Motor neuron (in vitro differentiated cells): ENCODE measurements around the gene FBXL20. TPM values are rescaled to one million over a fixed set of nuclear protein-coding genes. Genes with fewer than 3 reads are reported as not detected.

Experiments
- ATAC-seq, 8 experiments: fragments of 200-7000 bp; cut with Tn5 transposase; replicated peaks in 6 of 8; 2 replicates each; pipeline ENCODE4 v1.8.0; 2021; ENCODE audit warnings: mild to moderate bottlenecking in 8 of 8, moderate library complexity in 8 of 8
- H3K27ac ChIP-seq, 2 donors: fragments of 250-450 bp; sonication (Bioruptor Pico); 2 replicates each; pipeline ENCODE4 v1.9.0; 2021; ENCODE audit warnings: antibody characterized with exemption in 2 of 2, mild to moderate bottlenecking in 2 of 2, moderate library complexity in 1 of 2
- H3K4me1 ChIP-seq, 2 donors: fragments of 250-450 bp; sonication (Bioruptor Pico); replicated peaks in 1 of 2; 2 replicates each; pipeline ENCODE4 v1.6.1; 2021; ENCODE audit warnings: antibody characterized with exemption in 2 of 2, mild to moderate bottlenecking in 2 of 2, moderate library complexity in 1 of 2
- H3K4me3 ChIP-seq, 5 donors: fragments of 250-450 bp; sonication (Bioruptor Pico); 2 replicates each; pipeline ENCODE4 v1.9.0; 2021; ENCODE audit warnings: antibody characterized with exemption in 5 of 5, mild to moderate bottlenecking in 5 of 5, moderate library complexity in 4 of 5
- WGBS, 10 experiments: fragments of 450-650 bp; shearing (Covaris generic); methylation state at CpG; one replicate each; pipeline ENCODE4 v1.0.0; 2022; 5-methylcytosine and 5-hydroxymethylcytosine counted together
- in situ Hi-C, 9 experiments: fragments of 400-800 bp; cut with MboI; loops; one replicate each; pipeline ENCODE4 v1.15.0; 2021; ENCODE audit warnings: low sequenced_read_pairs in 9 of 9, low pct_unique_long_range_greater_than_20kb in 2 of 9; ENCODE audit not compliant: unreplicated experiment in 9 of 9
- total RNA-seq, 8 experiments: library from RNA; unstranded; fragments of 300-600 nt; gene quantifications; 2 replicates each; pipeline versions ENCODE4 v1.2.3 to v1.2.4, GENCODE V29; 2022

Gene FBXL20
- total RNA-seq, 8 experiments from 2014 or later: 7.6 to 21.7 (median 14.9) TPM

- Histone ChIP-seq H3K4me3 (peak overlapping the region; percentile 31 to 39 (median 36)), H3K27ac (no peak overlapping the region), H3K4me1 (peaks cover 8 to 13% of the 10 kb centered on the region in 2 donors)
- 0 to 60% (median 16%) methylated on average over 1 to 10 of the region's 33 CpGs; no CpG with 5 or more reads in 5 of the 10 experiments for WGBS, 10 experiments
- in situ Hi-C loops: no loop called here
- peak in 1 of 8 experiments; percentile 7 for ATAC-seq
Observed at GRCh38 chr17:39223907-39224777, 177.3 kb downstream of the FBXL20 start.

- Histone ChIP-seq H3K4me1 (peaks cover 8 to 12% of the 10 kb centered on the region in 2 donors), H3K27ac (no peak overlapping the region), H3K4me3 (no peak overlapping the region)
- in situ Hi-C loops: no loop called here
- WGBS, 10 experiments: 0 to 100% (median 54%) methylated on average over 1 to 2 of the region's 9 CpGs; no CpG with 5 or more reads in 6 of the 10 experiments
- ATAC-seq: no peak
Observed at GRCh38 chr17:39222866-39223834, 178.3 kb downstream of the FBXL20 start.

DNA sequence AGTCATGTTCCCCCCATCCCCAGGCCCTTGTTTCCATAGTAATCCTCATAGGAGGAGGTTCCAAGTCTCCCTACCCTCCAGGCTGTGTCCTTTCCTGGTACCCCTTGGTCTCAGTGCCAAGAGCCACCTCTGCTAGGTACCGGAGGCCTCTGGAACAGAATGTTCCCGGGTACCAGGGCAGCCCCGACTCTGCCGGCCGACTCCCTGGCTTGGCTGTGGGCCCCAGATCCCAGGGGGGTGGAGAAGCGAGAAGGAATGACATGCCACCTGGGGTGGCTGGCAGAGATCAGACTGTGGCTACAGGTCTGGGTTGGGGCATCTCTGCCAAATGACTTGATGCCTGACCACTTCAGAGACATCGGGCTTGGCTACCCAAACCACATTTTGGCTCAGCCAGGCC lies 179.3 kb downstream of the FBXL20 start:
- no peak overlapping the region for H3K4me3 ChIP-seq
- 82% methylated on average over 4 of the region's 7 CpGs; no CpG with 5 or more reads in 9 of the 10 experiments for WGBS, 10 experiments
- H3K27ac ChIP-seq: no peak overlapping the region
- no peak for ATAC-seq
- in situ Hi-C loops: no loop called here
- H3K4me1 ChIP-seq: peaks cover 8 to 12% of the 10 kb centered on the region in 2 donors

DNA sequence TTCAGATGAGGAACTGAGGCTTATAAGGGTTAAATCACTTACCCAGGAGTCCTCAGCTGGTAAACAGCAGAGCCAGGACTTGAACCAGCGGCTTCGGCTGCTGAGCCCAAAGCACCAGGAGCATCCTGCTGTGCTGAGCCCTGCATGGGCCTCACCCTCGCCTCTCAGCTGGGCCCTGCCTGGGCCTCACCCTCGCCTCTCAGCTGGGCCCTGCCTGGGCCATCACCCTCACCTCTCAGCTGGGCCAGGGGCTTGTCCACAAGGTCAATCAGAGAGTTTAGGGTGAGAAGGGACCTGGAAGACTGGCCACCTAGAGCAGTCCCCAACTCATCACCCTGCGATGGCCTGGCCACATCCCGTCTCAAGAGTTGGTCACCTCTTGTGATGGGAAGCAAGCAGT lies 179.9 kb downstream of the FBXL20 start:
- 40 to 86% (median 77%) methylated on average over 1 to 4 of the region's 6 CpGs; no CpG with 5 or more reads in 7 of the 10 experiments for WGBS, 10 experiments
- no peak for ATAC-seq
- in situ Hi-C loops: no loop called here
- peaks cover 7 to 12% of the 10 kb centered on the region in 2 donors for H3K4me1 ChIP-seq
- H3K27ac ChIP-seq: no peak overlapping the region
- H3K4me3 ChIP-seq: no peak overlapping the region

DNA sequence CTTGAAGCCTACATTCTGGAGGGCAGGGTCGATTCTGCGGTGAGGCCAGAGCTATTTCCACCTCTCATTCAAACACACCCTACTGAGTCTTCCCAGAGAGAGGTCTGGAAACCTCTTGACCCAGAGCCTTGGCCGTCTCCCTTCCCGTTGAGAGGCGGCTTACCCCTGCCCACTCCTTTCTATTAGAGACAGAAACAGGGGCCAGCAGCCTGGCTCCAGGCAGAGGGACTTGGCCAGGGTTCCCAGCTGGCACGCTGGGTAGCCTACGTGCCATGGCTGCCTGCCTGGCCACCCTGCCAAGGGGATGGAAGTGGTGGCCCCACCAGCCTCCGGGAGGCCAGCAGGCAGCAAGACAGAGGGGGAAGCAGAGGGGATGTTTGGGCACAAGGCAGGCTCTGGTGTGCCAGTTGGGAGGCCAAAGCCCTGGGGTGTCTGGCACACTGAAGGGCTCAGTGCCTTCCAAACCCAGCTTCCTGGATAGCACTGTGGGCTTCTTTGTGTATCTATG lies 181.7 kb downstream of the FBXL20 start:
- in situ Hi-C loops: no loop called here
- H3K4me3 ChIP-seq: no peak overlapping the region
- no peak overlapping the region for H3K27ac ChIP-seq
- ATAC-seq: peak in 1 of 8 experiments; percentile 23
- peaks cover 0 to 6% of the 10 kb centered on the region in 2 donors for H3K4me1 ChIP-seq
- WGBS, 10 experiments: 24 to 50% (median 36%) methylated on average over 1 to 5 of the region's 8 CpGs; no CpG with 5 or more reads in 6 of the 10 experiments

DNA sequence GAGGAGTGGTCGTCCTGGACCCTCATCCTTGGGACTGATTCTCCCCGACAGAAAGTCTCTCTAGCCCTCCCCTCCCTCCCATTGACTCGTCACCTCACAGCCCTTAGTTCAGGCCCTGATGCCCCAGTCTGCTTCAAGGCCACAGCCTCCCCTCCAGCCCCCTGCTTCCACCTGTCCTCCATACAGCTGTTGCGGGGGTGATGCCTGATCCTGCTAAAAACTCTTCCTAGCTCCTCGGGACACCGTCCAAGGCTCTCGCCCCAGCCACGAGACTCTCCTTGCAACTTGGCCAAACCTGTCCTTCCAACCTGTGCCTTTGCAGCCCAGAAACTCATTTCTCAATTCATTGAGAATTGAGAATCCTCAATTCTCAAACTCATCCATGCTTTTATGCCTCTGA lies 182.5 kb downstream of the FBXL20 start:
- WGBS, 10 experiments: 60 to 100% (median 66%) methylated on average over 2 to 5 of the region's 8 CpGs; no CpG with 5 or more reads in 6 of the 10 experiments
- Histone ChIP-seq H3K4me1 (no peaks in the 10 kb centered on the region), H3K27ac (no peak overlapping the region), H3K4me3 (no peak overlapping the region)
- ATAC-seq: no peak
- in situ Hi-C loops: no loop called here

DNA sequence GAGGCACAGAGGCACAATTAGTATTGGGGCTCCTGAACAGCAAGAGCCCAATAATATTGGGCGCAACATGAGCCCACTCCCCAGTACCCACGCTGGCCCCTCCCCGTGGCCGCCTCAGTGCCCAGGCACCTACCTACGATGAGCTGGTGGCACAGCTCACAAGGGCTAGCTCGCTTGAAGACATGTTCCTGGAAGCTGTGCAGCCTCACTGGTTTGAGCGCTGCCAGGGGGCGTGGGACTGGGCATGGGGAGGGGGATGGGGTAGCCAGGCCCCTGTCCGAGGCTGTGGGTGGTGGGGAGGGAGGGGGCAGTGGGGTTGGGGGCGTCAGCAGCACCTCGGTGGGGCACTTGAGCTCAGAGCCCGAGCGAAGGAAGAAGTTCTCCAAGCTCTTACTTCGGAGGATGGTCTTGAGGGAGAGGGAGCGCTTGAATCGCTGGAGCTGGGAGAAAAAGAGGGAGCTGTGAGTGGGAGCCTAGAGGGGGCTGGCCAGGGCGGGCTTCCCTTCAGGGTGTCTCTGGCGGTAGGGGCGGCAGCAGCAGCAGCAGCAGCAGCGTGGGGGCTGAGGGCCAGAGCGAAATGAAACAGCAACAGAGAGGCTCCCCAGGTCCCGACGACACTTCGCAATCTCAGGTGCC lies 183.6 kb downstream of the FBXL20 start:
- H3K4me3 ChIP-seq: no peak overlapping the region
- in situ Hi-C loops: no loop called here

DNA sequence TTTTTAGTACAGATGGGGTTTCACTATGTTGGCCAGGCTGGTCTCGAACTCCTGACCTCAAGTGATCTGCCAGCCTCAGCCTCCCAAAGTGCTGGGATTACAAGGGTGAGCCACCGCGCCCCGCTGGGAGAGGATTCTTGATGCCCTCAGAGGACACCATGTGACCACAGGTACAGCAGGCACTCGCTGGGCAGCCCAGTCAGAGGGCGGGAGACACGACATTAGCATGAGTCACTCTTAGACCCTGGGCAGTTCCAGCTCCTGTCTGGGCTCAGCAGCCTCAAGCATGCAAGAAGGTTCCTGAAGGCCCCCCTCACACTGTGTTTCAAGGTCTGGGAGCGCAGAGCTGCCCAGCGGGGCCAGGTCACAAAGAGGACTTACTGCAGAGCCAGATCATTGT lies 187.6 kb downstream of the FBXL20 start:
- Histone ChIP-seq H3K27ac (no peak overlapping the region), H3K4me3 (no peak overlapping the region), H3K4me1 (peaks cover 9 to 10% of the 10 kb centered on the region in 2 donors)
- in situ Hi-C loops: no loop called here
- ATAC-seq: peak in 1 of 8 experiments; percentile 16
- WGBS, 10 experiments: 20 to 100% (median 59%) methylated on average over 1 to 5 of the region's 9 CpGs; no CpG with 5 or more reads in 5 of the 10 experiments

More for the DNA sequence above, 183.6 kb downstream of the FBXL20 start:
- no peaks in the 10 kb centered on the region for H3K4me1 ChIP-seq
- peak in 2 of 8 experiments; percentile 20 to 27 for ATAC-seq
- H3K27ac ChIP-seq: no peak overlapping the region
- WGBS, 10 experiments: 15 to 30% (median 17%) methylated on average over 3 to 6 of the region's 24 CpGs; no CpG with 5 or more reads in 6 of the 10 experiments

- in situ Hi-C loops: no loop called here
- WGBS, 10 experiments: 70 to 87% methylated on average over 2 to 6 of the region's 16 CpGs; no CpG with 5 or more reads in 8 of the 10 experiments
- Histone ChIP-seq H3K4me1 (peaks cover 9 to 10% of the 10 kb centered on the region in 2 donors), H3K4me3 (no peak overlapping the region), H3K27ac (no peak overlapping the region)
- ATAC-seq: no peak
Observed at GRCh38 chr17:39212841-39213480, 188.5 kb downstream of the FBXL20 start.

DNA sequence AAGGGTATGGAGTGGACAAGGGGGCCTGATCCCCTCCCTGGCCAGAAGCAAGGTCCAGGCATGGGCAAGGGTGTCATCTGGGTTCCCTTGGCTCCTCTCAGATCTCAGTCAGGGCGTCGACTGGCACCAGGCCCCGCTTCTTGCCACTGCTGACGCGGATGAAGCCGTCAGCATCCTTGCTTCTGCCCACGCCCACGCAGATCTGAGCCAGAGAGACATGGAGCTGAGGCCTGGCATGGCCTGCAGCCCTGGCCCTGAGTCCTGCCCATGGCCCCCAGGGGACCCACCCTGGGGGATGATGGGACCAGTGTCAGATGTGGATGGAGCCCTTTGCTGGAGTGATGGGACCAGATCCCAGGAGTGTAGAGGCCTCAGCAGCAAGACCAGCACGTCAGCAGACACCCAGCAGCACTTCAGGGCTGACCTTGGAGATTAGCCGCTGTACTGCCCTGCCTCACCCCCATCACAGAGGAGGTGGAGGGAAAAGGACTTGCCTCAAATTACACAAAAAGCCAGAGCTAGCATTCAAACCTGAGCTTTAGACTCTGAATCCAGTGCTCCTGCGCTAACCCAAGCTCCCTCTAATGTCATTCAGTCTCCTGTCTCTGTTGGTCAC lies 189.1 kb downstream of the FBXL20 start:
- WGBS, 10 experiments: 20 to 93% (median 73%) methylated on average over 1 to 6 of the region's 11 CpGs; no CpG with 5 or more reads in 7 of the 10 experiments

DNA sequence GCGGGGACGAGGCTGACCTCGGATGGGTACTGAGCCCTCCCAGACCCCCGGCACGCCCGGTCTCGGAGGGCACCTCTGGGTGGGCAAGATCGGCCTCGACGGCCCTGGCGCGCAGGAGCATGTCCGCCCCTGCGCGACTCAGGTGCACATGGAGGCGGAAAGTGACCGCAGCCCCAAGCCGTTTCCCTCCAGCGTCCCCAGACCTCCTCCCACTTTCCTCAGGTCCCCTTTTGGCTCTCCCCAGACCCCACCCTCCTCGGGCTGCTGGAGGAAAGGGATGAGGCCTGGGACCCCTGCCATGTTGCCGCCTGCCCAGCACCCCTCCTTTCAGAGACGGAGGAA lies 191.4 kb downstream of the FBXL20 start:
- Histone ChIP-seq H3K27ac (no peak overlapping the region), H3K4me3 (peak overlapping the region in 3 of 5 donors; percentile 10 to 20 (median 13)), H3K4me1 (peaks cover 9 to 10% of the 10 kb centered on the region in 2 donors)
- in situ Hi-C loops: no loop called here
- ATAC-seq: no peak
- no CpG with 5 or more reads among the region's 22 CpGs for WGBS, 10 experiments

More for the DNA sequence above, 189.1 kb downstream of the FBXL20 start:
- Histone ChIP-seq H3K4me1 (peaks cover 9 to 10% of the 10 kb centered on the region in 2 donors), H3K27ac (no peak overlapping the region), H3K4me3 (no peak overlapping the region)
- ATAC-seq: no peak
- in situ Hi-C loops: no loop called here
